Measurements from ENCODE around the gene MAP3K4.

Gene MAP3K4

GRCh38 chr6:161010418-161010817, 18.8 kb downstream of the MAP3K4 start:
- Histone ChIP-seq H3K9ac (ENCODE audit: low read depth, low read length) (peak overlapping the region; percentile 36), H3K4me2 (ENCODE audit: low read length) (peak overlapping the region; percentile 63), H3K4me3 (ENCODE audit: low read length) (no peak overlapping the region), H3K27me3 (ENCODE audit: control insufficient read depth, insufficient read depth, low read length) (no peaks in the 10 kb centered on the region), H3K9me3 (replicated peaks; ENCODE audit: low read length) (no peaks in the 10 kb centered on the region), H3K4me1 (ENCODE audit: control insufficient read depth, insufficient read depth, low read length) (peaks cover 30% of the 10 kb centered on the region), H3K36me3 (ENCODE audit: insufficient read depth, low read length) (no peaks in the 10 kb centered on the region)

GRCh38 chr6:161011492-161012480, 20.2 kb downstream of the MAP3K4 start:
- Histone ChIP-seq H3K27me3 (ENCODE audit: control insufficient read depth, insufficient read depth, low read length) (no peaks in the 10 kb centered on the region), H3K9me3 (replicated peaks; ENCODE audit: low read length) (no peaks in the 10 kb centered on the region), H3K4me3 (ENCODE audit: low read length) (peak overlapping the region; percentile 6), H3K4me2 (ENCODE audit: low read length) (peak overlapping the region; percentile 51), H3K4me1 (ENCODE audit: control insufficient read depth, insufficient read depth, low read length) (peaks cover 30% of the 10 kb centered on the region), H3K9ac (ENCODE audit: low read depth, low read length) (peak overlapping the region; percentile 25), H3K36me3 (ENCODE audit: insufficient read depth, low read length) (no peaks in the 10 kb centered on the region)

- no peaks in the 10 kb centered on the region for H3K27me3 ChIP-seq (ENCODE audit: control insufficient read depth, insufficient read depth, low read length)
- H3K4me2 ChIP-seq (ENCODE audit: low read length), result no peak overlapping the region
- no peak overlapping the region for H3K4me3 ChIP-seq (ENCODE audit: low read length)
- no peak overlapping the region for H3K9ac ChIP-seq (ENCODE audit: low read depth, low read length)
- H3K36me3 ChIP-seq (ENCODE audit: insufficient read depth, low read length), result no peaks in the 10 kb centered on the region
- peaks cover 30% of the 10 kb centered on the region for H3K4me1 ChIP-seq (ENCODE audit: control insufficient read depth, insufficient read depth, low read length)
- H3K9me3 ChIP-seq (replicated peaks; ENCODE audit: low read length), result no peaks in the 10 kb centered on the region
Observed at GRCh38 chr6:161013695-161014094, 22.1 kb downstream of the MAP3K4 start.

- Histone ChIP-seq H3K4me1 (ENCODE audit: control insufficient read depth, insufficient read depth, low read length) (no peaks in the 10 kb centered on the region), H3K9ac (ENCODE audit: low read depth, low read length) (no peak overlapping the region), H3K4me3 (ENCODE audit: low read length) (no peak overlapping the region), H3K4me2 (ENCODE audit: low read length) (no peak overlapping the region), H3K9me3 (replicated peaks; ENCODE audit: low read length) (no peaks in the 10 kb centered on the region), H3K27me3 (ENCODE audit: control insufficient read depth, insufficient read depth, low read length) (no peaks in the 10 kb centered on the region), H3K36me3 (ENCODE audit: insufficient read depth, low read length) (no peaks in the 10 kb centered on the region)
Observed at GRCh38 chr6:161017766-161018564, 26.4 kb downstream of the MAP3K4 start.

DNA sequence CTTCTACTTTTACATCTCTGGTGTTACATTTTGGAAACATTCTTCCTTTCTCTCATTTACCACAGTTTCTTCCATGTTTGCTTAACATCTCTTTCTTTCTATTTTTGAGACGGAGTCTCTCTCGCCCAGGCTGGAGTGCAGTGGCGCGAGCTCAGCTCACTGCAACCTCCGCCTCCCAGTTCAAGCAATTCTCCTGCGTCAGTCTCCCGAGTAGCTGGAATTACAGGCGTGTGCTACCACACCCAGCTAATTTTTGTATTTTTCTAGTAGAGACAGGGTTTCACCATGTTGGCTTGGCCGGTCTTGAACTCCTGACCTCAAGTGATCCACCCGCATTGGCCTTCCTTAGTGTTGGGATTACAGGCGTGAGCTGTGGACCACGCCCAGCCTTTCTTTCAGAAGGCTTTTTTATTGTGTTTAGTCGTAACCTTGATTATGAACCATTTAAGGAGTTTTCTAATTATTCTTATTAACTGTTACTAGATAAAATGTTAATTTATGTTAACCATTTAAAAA, 27.8 kb downstream of the MAP3K4 start:
- Histone ChIP-seq H3K9ac (ENCODE audit: low read depth, low read length) (no peak overlapping the region), H3K9me3 (replicated peaks; ENCODE audit: low read length) (no peaks in the 10 kb centered on the region), H3K27me3 (ENCODE audit: control insufficient read depth, insufficient read depth, low read length) (no peaks in the 10 kb centered on the region), H3K4me3 (ENCODE audit: low read length) (no peak overlapping the region), H3K36me3 (ENCODE audit: insufficient read depth, low read length) (no peaks in the 10 kb centered on the region), H3K4me1 (ENCODE audit: control insufficient read depth, insufficient read depth, low read length) (peaks cover 5% of the 10 kb centered on the region), H3K4me2 (ENCODE audit: low read length) (no peak overlapping the region)

DNA sequence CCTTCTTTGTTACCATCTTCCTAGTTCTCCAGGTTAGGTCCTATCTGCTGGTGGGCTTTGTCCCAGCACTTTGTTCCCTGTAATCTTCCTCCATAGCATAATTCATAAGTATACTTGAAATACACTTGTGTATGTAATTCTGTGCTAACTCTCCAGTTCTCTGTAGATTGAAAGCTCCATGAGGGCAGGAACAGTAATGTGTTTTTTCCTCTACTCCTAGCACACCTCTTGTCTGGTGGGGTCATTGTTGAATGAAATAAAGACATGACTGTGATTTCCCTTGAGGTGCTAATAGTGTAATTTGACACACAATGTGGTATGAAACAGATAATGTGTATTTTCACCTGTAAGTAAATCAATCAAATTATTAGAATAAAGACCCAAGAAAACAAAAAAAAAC, 30.0 kb downstream of the MAP3K4 start:
- Histone ChIP-seq H3K9ac (ENCODE audit: low read depth, low read length) (no peak overlapping the region), H3K4me3 (ENCODE audit: low read length) (no peak overlapping the region), H3K4me2 (ENCODE audit: low read length) (no peak overlapping the region), H3K27me3 (ENCODE audit: control insufficient read depth, insufficient read depth, low read length) (no peaks in the 10 kb centered on the region), H3K9me3 (replicated peaks; ENCODE audit: low read length) (no peaks in the 10 kb centered on the region), H3K36me3 (ENCODE audit: insufficient read depth, low read length) (no peaks in the 10 kb centered on the region), H3K4me1 (ENCODE audit: control insufficient read depth, insufficient read depth, low read length) (peaks cover 5% of the 10 kb centered on the region)

GRCh38 chr6:161021998-161022743, 30.6 kb downstream of the MAP3K4 start:
- Histone ChIP-seq H3K9me3 (replicated peaks; ENCODE audit: low read length) (no peaks in the 10 kb centered on the region), H3K9ac (ENCODE audit: low read depth, low read length) (no peak overlapping the region), H3K4me3 (ENCODE audit: low read length) (no peak overlapping the region), H3K4me1 (ENCODE audit: control insufficient read depth, insufficient read depth, low read length) (peaks cover 5% of the 10 kb centered on the region), H3K27me3 (ENCODE audit: control insufficient read depth, insufficient read depth, low read length) (no peaks in the 10 kb centered on the region), H3K4me2 (ENCODE audit: low read length) (no peak overlapping the region), H3K36me3 (ENCODE audit: insufficient read depth, low read length) (no peaks in the 10 kb centered on the region)

DNA sequence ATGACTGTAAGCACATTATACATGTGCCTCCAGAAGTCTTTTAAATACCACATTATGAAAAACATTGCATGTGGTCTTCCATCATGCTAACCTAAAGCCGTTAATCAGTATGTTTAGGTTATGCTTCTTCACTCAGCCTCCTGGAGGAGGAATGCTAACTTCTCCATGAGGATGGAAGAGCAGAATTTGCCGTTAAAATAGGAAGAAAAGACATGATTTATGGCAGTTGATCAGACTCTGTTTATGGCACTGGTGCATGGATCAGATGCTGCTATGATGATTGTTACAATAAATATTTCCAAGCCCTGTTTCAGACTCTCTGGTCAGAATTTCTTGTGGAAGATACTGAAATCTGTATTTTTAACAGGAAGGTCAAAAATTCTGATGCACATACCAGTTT, 31.7 kb downstream of the MAP3K4 start:
- H3K9ac ChIP-seq (ENCODE audit: low read depth, low read length), result no peak overlapping the region
- H3K36me3 ChIP-seq (ENCODE audit: insufficient read depth, low read length), result no peaks in the 10 kb centered on the region
- H3K27me3 ChIP-seq (ENCODE audit: control insufficient read depth, insufficient read depth, low read length), result no peaks in the 10 kb centered on the region

GRCh38 chr6:161024364-161024920, 32.9 kb downstream of the MAP3K4 start:
- H3K9me3 ChIP-seq (replicated peaks; ENCODE audit: low read length), result no peaks in the 10 kb centered on the region
- no peak overlapping the region for H3K4me2 ChIP-seq (ENCODE audit: low read length)
- no peaks in the 10 kb centered on the region for H3K27me3 ChIP-seq (ENCODE audit: control insufficient read depth, insufficient read depth, low read length)
- no peaks in the 10 kb centered on the region for H3K36me3 ChIP-seq (ENCODE audit: insufficient read depth, low read length)
- no peak overlapping the region for H3K9ac ChIP-seq (ENCODE audit: low read depth, low read length)
- peaks cover 13% of the 10 kb centered on the region for H3K4me1 ChIP-seq (ENCODE audit: control insufficient read depth, insufficient read depth, low read length)
- no peak overlapping the region for H3K4me3 ChIP-seq (ENCODE audit: low read length)

More for the DNA sequence above, 31.7 kb downstream of the MAP3K4 start:
- H3K4me1 ChIP-seq (ENCODE audit: control insufficient read depth, insufficient read depth, low read length), result peaks cover 5% of the 10 kb centered on the region
- H3K4me3 ChIP-seq (ENCODE audit: low read length), result no peak overlapping the region
- no peak overlapping the region for H3K4me2 ChIP-seq (ENCODE audit: low read length)
- H3K9me3 ChIP-seq (replicated peaks; ENCODE audit: low read length), result no peaks in the 10 kb centered on the region

- H3K4me2 ChIP-seq (ENCODE audit: low read length), result no peak overlapping the region
- H3K9ac ChIP-seq (ENCODE audit: low read depth, low read length), result no peak overlapping the region
- no peaks in the 10 kb centered on the region for H3K36me3 ChIP-seq (ENCODE audit: insufficient read depth, low read length)
- no peaks in the 10 kb centered on the region for H3K9me3 ChIP-seq (replicated peaks; ENCODE audit: low read length)
- peaks cover 36% of the 10 kb centered on the region for H3K4me1 ChIP-seq (ENCODE audit: control insufficient read depth, insufficient read depth, low read length)
- no peak overlapping the region for H3K4me3 ChIP-seq (ENCODE audit: low read length)
- H3K27me3 ChIP-seq (ENCODE audit: control insufficient read depth, insufficient read depth, low read length), result no peaks in the 10 kb centered on the region
Observed at GRCh38 chr6:161027385-161027784, 35.8 kb downstream of the MAP3K4 start.

Measured in skeletal muscle satellite cell (primary cell).